ENCODE measurements around the gene COG5.

- TF ChIP-seq CTCF (conservative IDR thresholded peaks at IDR 0.05; ENCODE audit: low read length) (no peak), EZH2phosphoT487 (IDR thresholded peaks at IDR 0.05; ENCODE audit: borderline replicate concordance, low read depth, low read length) (no peak)
Measured at GRCh38 chr7:107372298-107372697, 191.4 kb downstream of the COG5 start.

Data from OCI-LY7 (cell line).